ENCODE results near the gene PSMB11.
A peak's percentile ranks its signal among the peaks of the same experiment; 100 is the strongest.

Gene PSMB11

GRCh38 chr14:23052182-23052623 is 10.2 kb downstream of the PSMB11 start:
- H3K4me3 ChIP-seq (ENCODE audit: low read length) = no peak overlapping the region
- TF ChIP-seq CTCF (IDR thresholded peaks at IDR 0.05; ENCODE audit: insufficient read depth, low read depth, low read length, missing control alignments) = peak; percentile 48

GRCh38 chr14:23052671-23053070 is 10.7 kb downstream of the PSMB11 start:
- H3K4me3 ChIP-seq (ENCODE audit: low read length) = no peak overlapping the region
- no peak for DNase-seq (ENCODE audit: low read depth)
- TF ChIP-seq CTCF (IDR thresholded peaks at IDR 0.05; ENCODE audit: insufficient read depth, low read depth, low read length, missing control alignments) = no peak

More at GRCh38 chr14:23052182-23052623, 10.2 kb downstream of the PSMB11 start:
- peak; percentile 47 for DNase-seq (ENCODE audit: low read depth)

GRCh38 chr14:23053426-23053825 is 11.4 kb downstream of the PSMB11 start:
- TF ChIP-seq CTCF (IDR thresholded peaks at IDR 0.05; ENCODE audit: insufficient read depth, low read depth, low read length, missing control alignments) = no peak
- no peak overlapping the region for H3K4me3 ChIP-seq (ENCODE audit: low read length)
- DNase-seq (ENCODE audit: low read depth) = no peak

- no peak for DNase-seq (ENCODE audit: low read depth)
- no peak overlapping the region for H3K4me3 ChIP-seq (ENCODE audit: low read length)
- TF ChIP-seq CTCF (IDR thresholded peaks at IDR 0.05; ENCODE audit: insufficient read depth, low read depth, low read length, missing control alignments) = no peak
Observed at GRCh38 chr14:23054000-23054811, 12.2 kb downstream of the PSMB11 start.

GRCh38 chr14:23055147-23055550 is 13.1 kb downstream of the PSMB11 start:
- no peak overlapping the region for H3K4me3 ChIP-seq (ENCODE audit: low read length)
- no peak for TF ChIP-seq CTCF (IDR thresholded peaks at IDR 0.05; ENCODE audit: insufficient read depth, low read depth, low read length, missing control alignments)
- DNase-seq (ENCODE audit: low read depth) = no peak

- H3K4me3 ChIP-seq (ENCODE audit: low read length) = no peak overlapping the region
- TF ChIP-seq CTCF (IDR thresholded peaks at IDR 0.05; ENCODE audit: insufficient read depth, low read depth, low read length, missing control alignments) = no peak
Observed at GRCh38 chr14:23055621-23056144, 13.7 kb downstream of the PSMB11 start.

More at GRCh38 chr14:23055621-23056144, 13.7 kb downstream of the PSMB11 start:
- DNase-seq (ENCODE audit: low read depth) = no peak

Measured in epithelial cell of esophagus (primary cell).